SK-N-SH (cell line): Measurements from ENCODE around the gene REN. TPM values are rescaled to one million over a fixed set of nuclear protein-coding genes. Genes with fewer than 3 reads are reported as not detected.

Experiments used
- CTCF ChIA-PET: fragments of 300-600, 350-600 bp; formaldehyde crosslinking; extraction: SDS; loops from one replicate; lab custom pipeline; 2021; lab: Yijun Ruan, JAX
- POLR2A ChIA-PET: fragments of 350-600 bp; sonication (Branson Sonifier 250); formaldehyde crosslinking; extraction: SDS; loops from one replicate; lab custom pipeline; 2020; ENCODE audit warnings: antibody characterized with exemption, inconsistent platforms; lab: Yijun Ruan, JAX
- DNase-seq: peaks from one replicate; pipeline ENCODE4 v3.0.0; 2012
- H2AFZ ChIP-seq: fragments of 200-600 bp; sonication (generic); 2 replicates; pipeline ENCODE4 v1.8.1; 2016; ENCODE audit warnings: antibody characterized with exemption, mild to moderate bottlenecking, low read depth
- H3F3A ChIP-seq: fragments of 200-600 bp; sonication (generic); replicated peaks from 2 replicates; pipeline ENCODE3; 2016; ENCODE audit warnings: antibody characterized with exemption, mild to moderate bottlenecking; ENCODE audit not compliant: insufficient read depth
- H3K27ac ChIP-seq, 2 experiments: fragments of 200-500 bp in 1 of 2; fragments of 200-600 bp in 1 of 2; sonication (Bioruptor generic) in 1 of 2; sonication (generic), shearing (Covaris generic) in 1 of 2; 2 replicates each; pipeline versions ENCODE4 v1.5.1 to v1.6.1; 2014 to 2016; ENCODE audit warnings: low read depth in 2 of 2, inconsistent platforms in 1 of 2, low read length in 1 of 2, mild to moderate bottlenecking in 1 of 2, mixed read lengths in 1 of 2
- H3K27me3 ChIP-seq: fragments of 200-600 bp; sonication (generic), shearing (Covaris generic); 2 replicates; pipeline ENCODE4 v1.6.1; 2016; ENCODE audit warnings: mixed run types; ENCODE audit not compliant: insufficient read depth
- H3K36me3 ChIP-seq, 2 experiments: fragments of 200-500 bp in 1 of 2; fragments of 200-600 bp in 1 of 2; sonication (Bioruptor generic) in 1 of 2; sonication (generic) in 1 of 2; replicated peaks in 1 of 2; 2 replicates each; pipeline versions ENCODE3 to v1.5.1; 2014 to 2016; ENCODE audit warnings: low read length in 1 of 2, mild to moderate bottlenecking in 1 of 2; ENCODE audit not compliant: insufficient read depth in 2 of 2, control insufficient read depth in 1 of 2
- H3K4me1 ChIP-seq, 2 experiments: fragments of 200-500 bp in 1 of 2; fragments of 200-600 bp in 1 of 2; sonication (Bioruptor generic) in 1 of 2; sonication (generic), shearing (Covaris generic) in 1 of 2; 2 replicates each; pipeline versions ENCODE4 v1.5.1 to v1.6.1; 2014 to 2016; ENCODE audit warnings: low read depth in 1 of 2, low read length in 1 of 2, mixed run types in 1 of 2; ENCODE audit not compliant: insufficient read depth in 2 of 2, control insufficient read depth in 1 of 2
- H3K4me2 ChIP-seq: fragments of 200-600 bp; sonication (generic), shearing (Covaris generic); 2 replicates; pipeline ENCODE4 v1.6.1; 2017; ENCODE audit warnings: mixed run types
- H3K4me3 ChIP-seq, 2 experiments: fragments of 200-500 bp in 1 of 2; fragments of 200-600 bp in 1 of 2; sonication (Bioruptor generic) in 1 of 2; sonication (generic), shearing (Covaris generic) in 1 of 2; 2 replicates each; pipeline versions ENCODE4 v1.5.1 to v1.8.1; 2014 to 2016; ENCODE audit warnings: low read depth in 2 of 2, inconsistent platforms in 1 of 2, low read length in 1 of 2, mild to moderate bottlenecking in 1 of 2, mixed read lengths in 1 of 2, moderate library complexity in 1 of 2
- H3K79me2 ChIP-seq: fragments of 200-600 bp; sonication (generic); 2 replicates; pipeline ENCODE4 v1.8.1; 2017; ENCODE audit warnings: mild to moderate bottlenecking; ENCODE audit not compliant: insufficient read depth
- H3K9ac ChIP-seq: fragments of 200-600 bp; sonication (generic); 2 replicates; pipeline ENCODE4 v1.6.1; 2017; ENCODE audit warnings: mixed run types
- H3K9me2 ChIP-seq: fragments of 200-600 bp; sonication (generic); 2 replicates; pipeline ENCODE4 v1.6.1; 2017; ENCODE audit warnings: mixed run types
- H3K9me3 ChIP-seq: fragments of 200-600 bp; sonication (generic); 2 replicates; pipeline ENCODE4 v1.6.1; 2017; ENCODE audit warnings: mixed run types, mild to moderate bottlenecking, moderate library complexity
- H4K20me1 ChIP-seq: fragments of 200-600 bp; sonication (generic); 2 replicates; pipeline ENCODE4 v1.6.1; 2017; ENCODE audit warnings: mild to moderate bottlenecking, mixed run types; ENCODE audit not compliant: insufficient read depth
- CHD2 ChIP-seq: fragments of 150-350 bp; IDR thresholded peaks from 2 replicates; pipeline ENCODE4 v1.6.1; 2018; ENCODE audit warnings: low read length; ENCODE audit not compliant: partially characterized antibody
- CTCF ChIP-seq: fragments of 200-600 bp; sonication (generic); IDR thresholded peaks from 2 replicates; pipeline ENCODE4 v1.6.1; 2017; ENCODE audit warnings: antibody characterized with exemption, mild to moderate bottlenecking, moderate library complexity
- EP300 ChIP-seq, 2 experiments: IDR thresholded peaks; 2 replicates each; pipeline versions ENCODE4 v1.4.0 to v1.6.1; 2012; ENCODE audit warnings: borderline replicate concordance in 1 of 2, low read depth in 1 of 2, low read length in 1 of 2
- FOXM1 ChIP-seq: IDR thresholded peaks from 2 replicates; pipeline ENCODE4 v1.4.0; 2012; ENCODE audit warnings: low read depth, mild to moderate bottlenecking
- GATA2 ChIP-seq: sonication (generic); formaldehyde crosslinking; IDR thresholded peaks from 2 replicates; pipeline ENCODE4 v1.5.0; 2020; ENCODE audit warnings: mild to moderate bottlenecking, missing genetic modification reagents
- JUND ChIP-seq: IDR thresholded peaks from 2 replicates; pipeline ENCODE4 v1.4.0; 2012
- MAX ChIP-seq: IDR thresholded peaks from 2 replicates; pipeline ENCODE4 v1.4.0; 2012; ENCODE audit warnings: low read depth
- MXI1 ChIP-seq: IDR thresholded peaks from 2 replicates; pipeline ENCODE4 v1.6.1; 2012; ENCODE audit warnings: mild to moderate bottlenecking, low read depth, low read length, improper control_type of control experiment
- RAD21 ChIP-seq: IDR thresholded peaks from 2 replicates; pipeline ENCODE4 v1.6.1; 2012; ENCODE audit warnings: mild to moderate bottlenecking, low read length
- RCOR1 ChIP-seq: fragments of 150-350 bp; IDR thresholded peaks from 2 replicates; pipeline ENCODE4 v1.6.1; 2017; ENCODE audit warnings: antibody characterized with exemption, low read length
- RFX5 ChIP-seq: IDR thresholded peaks from 2 replicates; pipeline ENCODE4 v1.6.1; 2012; ENCODE audit warnings: mild to moderate bottlenecking, improper control_type of control experiment, low read length
- RXRA ChIP-seq: IDR thresholded peaks from 2 replicates; pipeline ENCODE4 v1.4.0; 2012; ENCODE audit warnings: low read depth, mild to moderate bottlenecking, borderline replicate concordance
- SIN3A ChIP-seq: IDR thresholded peaks from 2 replicates; pipeline ENCODE4 v1.6.1; 2012; ENCODE audit warnings: low read depth, mild to moderate bottlenecking, low read length, moderate library complexity, borderline replicate concordance
- SMC3 ChIP-seq: IDR thresholded peaks from 2 replicates; pipeline ENCODE4 v1.6.1; 2012; ENCODE audit warnings: low read depth, low read length, improper control_type of control experiment
- TCF12 ChIP-seq: IDR thresholded peaks from 2 replicates; pipeline ENCODE4 v1.4.0; 2012
- WGBS: methylation state at CpG from one replicate; pipeline ENCODE4 v1.1.6; 2017; ENCODE audit warnings: low lambda C conversion rate; 5-methylcytosine and 5-hydroxymethylcytosine counted together
- polyA plus RNA-seq, 3 experiments: library from polyadenylated mRNA; depleted of rRNA; stranded (reverse); fragments of >200 nt; gene quantifications; 2 replicates each; pipeline ENCODE4 v1.2.3, GENCODE V29; 2012

Gene REN
- polyA plus RNA-seq, 1 of the 3 experiments (the other 2 are of a cell fraction): not detected

GRCh38 chr1:204130178-204130577 lies 36.0 kb downstream of the REN start:
- H3K27ac ChIP-seq: peak overlapping the region; percentile 91 to 93
- H3K4me3 ChIP-seq: no peak overlapping the region
- peak overlapping the region; percentile 34; the same call in 1 of the 2 replicates for H3K4me2 ChIP-seq
- H3K9ac ChIP-seq: no peak overlapping the region
- H3K9me3 ChIP-seq: no peaks in the 10 kb centered on the region
- peaks cover 33 to 59% of the 10 kb centered on the region in 2 experiments for H3K4me1 ChIP-seq
- CTCF ChIA-PET: interaction anchor here (0.6 to 14.7 kb wide), 27 partner anchors 10 to 788 kb away, joined by 3 to 421 read pairs (median 5); partner anchors contain the start of genes ETNK2, GOLT1A, PLEKHA6 and SNRPE
- peaks cover 23% of the 10 kb centered on the region for H3F3A ChIP-seq
- POLR2A ChIA-PET: interaction anchor here (1.1 to 3.7 kb wide), 4 partner anchors 21 to 268 kb away, joined by 3 to 25 read pairs (median 14); partner anchors contain the start of genes ETNK2, SNRPE and SOX13
- no peak overlapping the region for H2AFZ ChIP-seq
- no peaks in the 10 kb centered on the region for H4K20me1 ChIP-seq
- TF ChIP-seq GATA2 (0 out of 2 replicates have a peak, but pooled peaks have one; percentile 3), RCOR1 (0 out of 2 replicates have a peak, but pooled peaks have one; percentile 50), RAD21 (0 out of 2 replicates have a peak, but pooled peaks have one; percentile 8), SIN3A (no peak), EP300 (IDR thresholded peaks at IDR 0.05; ENCODE audit: borderline replicate concordance in 1 of 2, low read depth in 1 of 2, low read length in 1 of 2) (peak in 1 of 2 experiments; percentile 79; a peak in 2 of 4 replicates), FOXM1 (no peak), CHD2 (peak; percentile 51), MXI1 (peak; percentile 60), RFX5 (peak; percentile 59), JUND (no peak)
- peak; percentile 80 for DNase-seq
- H3K79me2 ChIP-seq: no peaks in the 10 kb centered on the region
- WGBS: 54% methylated on average over 4 of the region's 4 CpGs
- no peaks in the 10 kb centered on the region for H3K36me3 ChIP-seq
- no peaks in the 10 kb centered on the region for H3K27me3 ChIP-seq
- no peaks in the 10 kb centered on the region for H3K9me2 ChIP-seq

- TF ChIP-seq EP300 (IDR thresholded peaks at IDR 0.05; ENCODE audit: borderline replicate concordance in 1 of 2, low read depth in 1 of 2, low read length in 1 of 2) (no peak), SMC3 (peak; percentile 81), TCF12 (no peak), MAX (no peak), CTCF (peak; percentile 83), RXRA (no peak), RAD21 (peak; percentile 73), SIN3A (0 out of 2 replicates have a peak, but pooled peaks have one; percentile 27)
- DNase-seq: peak; percentile 93
- POLR2A ChIA-PET: interaction anchor here (0.6 to 3.7 kb wide), 6 partner anchors 22 to 268 kb away, joined by 3 to 25 read pairs (median 10); partner anchors contain the start of genes ETNK2, SNRPE and SOX13
Measured at GRCh38 chr1:204128964-204129896, 36.9 kb downstream of the REN start.

More at GRCh38 chr1:204128964-204129896, 36.9 kb downstream of the REN start:
- peak overlapping the region in 1 of 2 experiments; percentile 93; a peak in 2 of 4 replicates for H3K27ac ChIP-seq
- no peaks in the 10 kb centered on the region for H3K27me3 ChIP-seq
- H3K4me1 ChIP-seq: peaks cover 33 to 59% of the 10 kb centered on the region in 2 experiments
- no peaks in the 10 kb centered on the region for H3K36me3 ChIP-seq
- peak overlapping the region; percentile 77 for H2AFZ ChIP-seq
- H3K4me2 ChIP-seq: peak overlapping the region; percentile 71
- no peaks in the 10 kb centered on the region for H3K9me2 ChIP-seq
- 35% methylated on average over 16 of the region's 29 CpGs for WGBS
- no peaks in the 10 kb centered on the region for H3K9me3 ChIP-seq
- H3F3A ChIP-seq: peaks cover 23% of the 10 kb centered on the region
- no peaks in the 10 kb centered on the region for H3K79me2 ChIP-seq
- no peaks in the 10 kb centered on the region for H4K20me1 ChIP-seq
- H3K9ac ChIP-seq: no peak overlapping the region; the same call in 1 of the 2 replicates
- H3K4me3 ChIP-seq: peak overlapping the region; percentile 4 to 39; a peak in 2 of 4 replicates
- CTCF ChIA-PET: interaction anchor here (0.6 to 14.7 kb wide), 65 partner anchors 9 to 787 kb away, joined by 3 to 421 read pairs (median 4); partner anchors contain the start of genes ATP2B4, ETNK2, GOLT1A and MDM4
